Breast epithelium (tissue), 3 donors: Measurements from ENCODE around the gene PLEKHG7.

ENCODE experiments used
- CTCF ChIP-seq, 3 donors: fragments of 450-650 bp; IDR thresholded peaks; one replicate each; pipeline ENCODE4 v1.5.1; 2016 to 2017; ENCODE audit warnings: antibody characterized with exemption in 3 of 3, mild to moderate bottlenecking in 3 of 3, moderate library complexity in 3 of 3
- POLR2A ChIP-seq: fragments of 450-650 bp; IDR thresholded peaks from one replicate; pipeline ENCODE4 v1.6.1; 2016; ENCODE audit warnings: antibody characterized with exemption, mild to moderate bottlenecking, moderate library complexity
- POLR2AphosphoS5 ChIP-seq, 3 donors: sonication (generic); formaldehyde crosslinking; IDR thresholded peaks; one replicate each; pipeline ENCODE4 v1.6.1; 2017; ENCODE audit warnings: antibody characterized with exemption in 3 of 3

- peak in 2 of 3 donors; percentile 50 to 57 for TF ChIP-seq CTCF (IDR thresholded peaks at IDR 0.05)
- no peak for TF ChIP-seq POLR2A
- TF ChIP-seq POLR2AphosphoS5 (IDR thresholded peaks at IDR 0.05) = no peak
These were observed 82.2 kb downstream of the PLEKHG7 start for GRCh38 chr12:92784797-92785562.
